ENCODE data around the gene PIK3R4.

PIK3R4 gene

DNA sequence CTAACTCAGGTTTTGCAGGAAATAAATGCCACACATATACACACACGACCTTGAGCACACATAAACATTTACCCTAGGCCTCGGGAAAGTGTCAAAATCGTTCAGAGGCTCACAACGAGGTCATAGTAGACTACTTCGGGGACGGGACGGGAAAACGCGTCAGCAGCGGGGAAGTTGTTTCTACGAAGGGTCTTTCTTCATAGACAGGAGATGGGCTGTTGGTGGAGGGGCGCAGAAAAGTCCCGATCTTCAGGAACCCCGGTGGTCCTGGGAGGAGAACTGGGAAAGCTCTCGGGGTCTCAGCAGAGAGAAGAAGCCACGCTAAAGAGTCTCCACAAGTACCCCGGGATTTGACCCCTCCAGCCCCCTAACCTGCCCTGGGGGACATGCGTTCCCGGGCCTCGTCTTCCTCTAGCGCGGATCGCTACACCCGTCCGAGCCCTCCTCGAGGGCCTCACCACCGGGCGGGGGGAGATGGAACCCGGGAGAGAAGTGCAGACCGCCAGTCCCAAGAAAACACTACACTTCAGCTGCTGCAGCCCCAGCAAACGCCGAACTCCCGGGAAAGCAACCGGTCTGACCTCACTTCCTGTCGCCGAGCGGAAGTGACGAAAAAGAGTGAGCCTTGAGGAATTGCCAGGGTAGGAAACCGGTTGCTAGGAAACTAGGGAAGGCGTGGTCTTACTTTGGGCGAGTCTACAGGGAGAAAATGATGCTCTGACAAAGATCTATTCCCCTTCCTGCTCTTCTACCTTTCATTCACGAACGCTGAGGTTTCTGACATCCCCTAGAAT lies at the start of gene PIK3R4:
TSS of gene PIK3R4 (minus strand) at position 584 of the 794 bp plus-strand sequence. CDS start 1,611 bp downstream, outside the sequence.
- in situ Hi-C loops (cut with MboI; ENCODE audit: low sequenced_read_pairs): no loop called here

DNA sequence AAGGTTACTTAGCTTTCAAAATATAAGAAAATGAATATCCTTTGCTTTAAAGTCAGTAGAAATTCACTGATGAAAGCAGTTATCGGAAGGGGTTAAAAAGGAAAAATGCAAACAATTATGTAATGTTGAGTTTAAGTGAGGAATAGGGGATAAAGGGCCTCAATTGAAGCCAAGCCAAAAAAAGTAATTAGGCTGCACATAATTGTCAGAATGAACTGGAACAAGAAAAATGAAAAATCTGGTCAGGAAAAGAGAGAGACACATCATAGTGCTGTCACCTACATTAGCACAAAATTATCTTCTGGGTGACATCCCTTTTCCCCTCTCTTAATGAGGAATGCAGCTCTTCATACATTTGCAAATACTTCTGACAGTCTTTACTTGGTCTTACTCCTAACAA lies 48.8 kb upstream of the PIK3R4 start:
- in situ Hi-C loops (cut with MboI; ENCODE audit: low sequenced_read_pairs): no loop called here

- in situ Hi-C loops (cut with MboI; ENCODE audit: low sequenced_read_pairs): no loop called here
Observed at GRCh38 chr3:130792246-130792645, 45.6 kb upstream of the PIK3R4 start.

GRCh38 chr3:130789782-130790322 lies 43.2 kb upstream of the PIK3R4 start:
- in situ Hi-C loops (cut with MboI; ENCODE audit: low sequenced_read_pairs): no loop called here

DNA sequence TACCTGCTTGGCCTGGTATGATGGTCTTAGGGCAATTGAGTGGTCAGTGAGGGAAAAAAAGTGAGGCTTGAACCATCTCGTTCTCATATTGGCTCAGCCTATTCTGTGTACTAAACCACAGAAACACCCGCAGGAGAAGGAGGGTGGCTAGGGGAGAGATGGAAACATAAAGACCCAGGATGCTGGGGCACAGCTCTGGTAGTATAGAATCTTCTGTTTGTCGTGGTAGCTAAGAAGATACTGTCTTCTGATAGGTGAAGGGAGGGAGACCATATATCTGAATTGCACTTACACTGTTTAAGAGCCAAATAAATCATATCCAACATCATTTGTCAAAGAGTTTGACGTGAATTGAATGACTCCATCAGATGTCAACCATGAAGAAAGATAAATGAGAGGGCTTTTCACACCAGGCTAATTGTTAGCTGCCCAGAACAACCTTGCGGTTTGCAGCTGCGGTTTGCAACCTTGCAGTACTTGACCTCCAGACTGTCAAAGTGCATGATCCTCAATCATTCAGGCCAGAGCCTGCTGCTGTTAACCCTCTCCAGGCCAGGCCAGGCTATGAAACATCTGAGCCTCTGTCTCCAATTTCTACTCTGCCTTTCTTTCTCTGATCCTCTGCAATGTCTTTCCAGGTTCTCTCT lies 40.9 kb upstream of the PIK3R4 start:
- in situ Hi-C loops (cut with MboI; ENCODE audit: low sequenced_read_pairs): no loop called here

- in situ Hi-C loops (cut with MboI; ENCODE audit: low sequenced_read_pairs): no loop called here
Observed at GRCh38 chr3:130786306-130786705, 39.7 kb upstream of the PIK3R4 start.

DNA sequence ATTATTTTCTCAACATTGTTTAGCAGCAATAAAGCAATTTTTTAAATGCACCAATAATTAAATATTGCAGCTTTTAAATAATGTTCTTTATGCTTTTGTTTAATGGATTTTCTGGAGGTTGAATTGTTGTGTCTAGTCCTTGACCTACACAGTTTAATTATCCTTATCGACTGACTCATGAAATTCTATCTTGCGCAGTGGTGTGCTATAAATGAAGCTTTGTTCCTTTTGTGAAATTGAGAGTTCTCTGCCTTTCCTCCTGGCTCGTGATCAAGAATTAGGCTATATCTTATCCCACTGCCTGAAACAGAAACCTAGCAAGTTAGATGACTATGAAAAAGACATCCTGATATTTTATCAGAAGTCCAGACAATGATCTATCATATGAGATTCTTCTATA lies 37.0 kb upstream of the PIK3R4 start:
- in situ Hi-C loops (cut with MboI; ENCODE audit: low sequenced_read_pairs): no loop called here

- in situ Hi-C loops (cut with MboI; ENCODE audit: low sequenced_read_pairs): no loop called here
Observed at GRCh38 chr3:130779486-130779885, 32.9 kb upstream of the PIK3R4 start.

DNA sequence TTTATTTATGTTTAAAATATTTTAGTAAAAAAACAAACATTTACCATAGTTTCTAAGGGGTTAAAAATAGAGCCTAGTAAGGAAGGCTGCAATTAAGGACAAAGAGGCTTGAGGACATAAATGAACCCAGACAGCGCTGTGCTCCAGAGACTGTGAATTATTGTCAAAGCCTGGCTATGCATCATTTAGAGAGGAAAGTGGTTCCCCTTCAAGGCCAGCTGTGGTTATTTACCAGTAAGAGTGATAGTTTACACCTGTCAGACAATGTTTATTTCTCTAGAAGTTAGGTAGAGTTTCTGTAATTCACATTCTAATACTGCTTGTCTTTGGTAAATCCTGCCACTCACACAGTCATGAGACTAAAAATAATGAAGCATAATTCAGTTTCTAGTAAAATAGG lies 32.4 kb upstream of the PIK3R4 start:
- in situ Hi-C loops (cut with MboI; ENCODE audit: low sequenced_read_pairs): no loop called here

- in situ Hi-C loops (cut with MboI; ENCODE audit: low sequenced_read_pairs): no loop called here
Observed at GRCh38 chr3:130773366-130773765, 26.7 kb upstream of the PIK3R4 start.

DNA sequence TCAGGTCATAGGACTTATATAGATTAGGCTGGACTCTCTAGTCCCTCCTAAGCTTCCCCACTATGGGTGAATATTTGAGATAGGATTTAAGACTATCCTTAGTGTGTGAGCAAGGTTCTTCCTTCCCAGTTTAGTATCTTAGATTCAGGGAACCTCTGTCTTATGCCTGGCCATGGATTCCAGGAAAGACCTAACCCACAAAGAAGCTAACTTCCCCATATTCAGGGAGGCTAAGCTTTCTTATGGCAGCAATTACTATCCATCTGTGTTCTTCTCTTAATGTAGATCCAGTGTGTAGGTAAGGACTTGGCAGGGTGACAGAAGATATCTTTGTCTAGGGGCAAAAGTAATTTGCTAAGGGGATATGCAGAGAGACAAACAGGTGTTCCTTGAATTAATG lies 25.5 kb upstream of the PIK3R4 start:
- in situ Hi-C loops (cut with MboI; ENCODE audit: low sequenced_read_pairs): no loop called here

DNA sequence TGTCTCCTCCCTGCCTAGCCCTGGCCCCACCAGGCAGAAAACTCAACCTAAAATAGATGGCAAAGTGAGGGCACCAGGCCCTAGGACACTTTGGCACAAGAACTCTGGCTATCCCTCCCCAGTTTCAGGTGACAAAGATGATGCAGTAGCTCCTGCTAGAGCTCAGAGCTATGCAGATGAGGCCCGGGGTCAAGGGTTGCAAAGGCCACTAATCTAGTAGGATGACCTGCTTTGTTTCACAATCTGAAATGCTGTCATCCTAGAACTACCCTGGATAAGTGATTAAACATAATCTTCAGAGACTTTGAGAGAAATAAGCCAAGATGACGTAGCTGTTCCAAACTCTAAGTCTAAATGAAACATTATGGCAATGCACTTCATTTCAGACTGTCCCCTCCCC lies 24.0 kb upstream of the PIK3R4 start:
- in situ Hi-C loops (cut with MboI; ENCODE audit: low sequenced_read_pairs): no loop called here

GRCh38 chr3:130761730-130762311 lies 15.2 kb upstream of the PIK3R4 start:
- in situ Hi-C loops (cut with MboI; ENCODE audit: low sequenced_read_pairs): loop anchor here (10.0 kb wide), 1 partner anchor 133 kb away; the partner anchor contains the start of gene ATP2C1

DNA sequence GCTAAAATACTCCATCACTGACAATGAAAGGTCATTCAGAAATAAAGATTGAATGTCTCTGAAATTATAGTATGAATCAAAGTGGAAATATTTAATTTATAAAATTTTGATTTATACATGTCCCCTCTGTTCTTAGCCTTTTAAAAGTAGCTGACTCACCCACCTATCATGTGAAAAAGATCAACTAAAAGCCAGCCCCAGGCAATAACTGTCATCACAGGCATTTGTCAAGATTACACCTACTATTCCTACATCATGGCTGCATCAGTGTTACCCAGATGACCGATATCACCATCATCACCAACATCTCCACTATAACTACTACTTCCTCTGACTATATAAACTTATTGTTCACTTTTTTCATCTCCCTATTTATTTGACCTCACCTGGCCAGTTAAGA lies 14.3 kb upstream of the PIK3R4 start:
- in situ Hi-C loops (cut with MboI; ENCODE audit: low sequenced_read_pairs): loop anchor here (10.0 kb wide), 1 partner anchor 134 kb away; the partner anchor contains the start of gene ATP2C1

DNA sequence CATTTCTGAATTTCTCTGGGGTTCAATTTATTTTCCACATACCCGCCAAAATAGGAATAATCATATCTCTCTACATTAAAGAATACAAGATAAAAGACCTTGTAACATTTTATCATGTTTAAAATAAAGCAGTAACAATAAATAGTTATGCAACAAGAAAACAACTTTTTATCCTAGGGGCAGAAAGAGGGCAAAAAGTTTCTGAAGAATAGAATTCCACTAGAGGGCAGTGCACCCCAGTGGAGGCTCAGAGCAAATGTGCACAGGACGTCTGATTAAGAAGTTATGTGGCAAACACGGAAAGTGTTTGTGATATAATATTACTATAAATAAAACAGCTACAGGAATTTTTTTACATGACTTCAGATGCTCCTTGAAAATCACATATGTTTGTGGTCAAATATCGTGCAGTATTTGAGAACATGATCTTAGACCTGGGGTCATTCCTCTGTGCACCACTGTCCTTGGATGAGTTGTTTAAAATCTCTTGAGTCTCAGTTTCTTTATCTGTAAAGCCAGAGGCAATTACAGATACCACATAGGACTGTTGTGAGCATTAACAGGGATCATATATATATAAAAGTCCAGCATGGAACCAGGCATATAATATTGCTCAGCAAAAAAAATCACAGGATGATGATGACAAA lies 13.2 kb upstream of the PIK3R4 start:
- in situ Hi-C loops (cut with MboI; ENCODE audit: low sequenced_read_pairs): loop anchor here (10.0 kb wide), 1 partner anchor 135 kb away; the partner anchor contains the start of gene ATP2C1

DNA sequence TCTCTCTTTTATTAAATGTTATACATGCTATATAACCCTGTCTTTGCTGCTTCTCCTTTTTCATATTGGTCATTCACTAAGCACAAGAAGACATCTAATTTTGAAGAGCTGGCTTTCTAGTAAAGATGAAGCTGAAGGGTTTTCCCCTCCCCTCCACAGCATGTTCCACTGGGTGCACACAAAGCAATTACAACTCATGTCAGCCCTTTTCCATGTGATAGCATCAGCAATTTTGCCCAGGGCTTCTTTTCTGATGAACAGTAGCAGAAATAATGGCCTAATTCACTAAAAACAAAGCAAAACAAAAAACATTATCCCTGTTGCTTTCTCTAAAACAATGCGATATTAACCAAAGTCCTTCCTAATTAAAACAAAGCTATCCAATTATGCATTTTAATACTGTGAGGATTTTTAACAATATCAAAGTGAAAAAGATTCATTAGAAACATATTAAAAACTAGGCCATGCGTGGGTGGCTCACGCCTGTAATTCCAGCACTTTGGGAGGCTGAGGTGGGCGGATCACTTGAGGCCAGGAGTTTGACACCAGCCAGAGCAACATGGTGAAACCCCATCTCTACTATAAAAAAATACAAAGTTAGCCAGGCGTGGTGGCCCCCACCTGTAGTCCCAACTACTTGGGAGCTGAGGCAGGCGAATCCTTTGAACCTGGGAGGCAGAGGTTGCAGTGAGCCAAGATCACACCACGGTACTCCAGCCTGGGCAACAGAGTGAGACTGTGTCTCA lies 12.2 kb upstream of the PIK3R4 start:
- in situ Hi-C loops (cut with MboI; ENCODE audit: low sequenced_read_pairs): no loop called here

DNA sequence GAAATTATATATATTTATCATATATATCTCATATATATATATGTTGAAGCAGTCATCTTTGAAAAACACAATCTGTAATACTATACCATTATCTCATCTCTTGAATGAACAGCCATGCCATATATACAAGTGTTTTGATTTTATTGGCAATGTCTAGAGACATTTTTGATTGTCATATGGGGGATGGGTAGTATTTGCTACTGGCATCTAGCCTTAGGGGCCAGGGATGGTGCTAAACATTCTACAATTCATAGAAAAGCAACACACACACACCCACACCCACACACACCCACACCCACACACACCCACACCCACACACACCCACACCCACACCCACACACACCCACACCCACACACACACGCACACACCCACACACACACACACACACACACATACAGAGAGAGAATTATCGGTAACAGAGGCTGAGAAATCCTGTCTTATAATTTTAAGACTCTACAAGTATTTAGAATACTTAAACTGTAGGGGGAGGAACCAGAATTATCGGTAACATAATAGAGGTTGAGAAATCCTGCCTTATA lies 11.1 kb upstream of the PIK3R4 start:
- in situ Hi-C loops (cut with MboI; ENCODE audit: low sequenced_read_pairs): no loop called here

DNA sequence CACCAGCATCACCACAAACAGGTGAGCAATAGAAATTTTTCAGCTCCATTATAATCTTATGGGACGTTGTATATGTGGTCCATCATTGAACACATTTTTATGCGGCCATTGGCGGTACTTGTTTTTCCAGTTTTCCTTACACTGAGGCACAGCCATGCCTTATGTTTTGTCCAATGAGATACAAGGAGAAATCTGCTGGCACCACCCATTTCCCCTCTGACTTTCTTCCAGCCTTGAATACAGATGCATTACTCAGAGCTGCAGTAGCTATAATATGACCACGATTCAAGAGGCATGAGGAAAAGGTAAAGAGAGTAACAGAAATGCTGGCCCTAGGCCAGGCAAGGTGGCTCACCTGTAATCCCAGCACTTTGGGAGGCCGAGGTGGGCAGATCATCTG lies 9.0 kb upstream of the PIK3R4 start:
- in situ Hi-C loops (cut with MboI; ENCODE audit: low sequenced_read_pairs): no loop called here

DNA sequence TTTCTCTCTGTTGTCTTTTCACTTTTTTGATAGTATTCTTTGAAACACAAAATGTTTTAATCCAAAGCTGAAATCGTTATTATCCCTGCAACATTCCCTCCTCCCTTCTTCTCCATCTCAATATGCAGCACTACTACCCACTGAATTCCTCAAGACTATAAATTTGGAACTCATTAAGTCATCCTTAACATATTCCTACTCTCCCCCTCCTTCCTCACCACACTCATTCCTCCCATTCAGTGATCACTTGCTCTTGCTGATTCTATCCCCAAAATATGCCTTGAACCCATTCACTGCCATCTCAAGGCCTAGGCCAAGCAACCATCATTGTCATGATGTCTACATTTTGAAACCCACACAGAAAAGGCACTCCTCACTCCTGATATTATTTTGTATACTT lies 2.4 kb upstream of the PIK3R4 start:
- in situ Hi-C loops (cut with MboI; ENCODE audit: low sequenced_read_pairs): no loop called here

GRCh38 chr3:130748467-130748861 lies 1.8 kb upstream of the PIK3R4 start:
- in situ Hi-C loops (cut with MboI; ENCODE audit: low sequenced_read_pairs): no loop called here

All from HL-60/S4 treated with retinoic acid at 250 ng/mL for 4 days and 3 days (cell line).